HUES64 (cell line): ENCODE data around the gene KCNT1.

Experiments used
- H3K27ac ChIP-seq: 2 replicates; pipeline ENCODE4 v1.7.0; 2013; ENCODE audit warnings: low read depth, low read length, inconsistent platforms
- H3K27me3 ChIP-seq: 2 replicates; pipeline ENCODE4 v1.6.1; 2013; ENCODE audit warnings: mild to moderate bottlenecking, low read length; ENCODE audit not compliant: insufficient read depth
- H3K36me3 ChIP-seq: 2 replicates; pipeline ENCODE4 v1.6.1; 2013; ENCODE audit warnings: mild to moderate bottlenecking, low read length; ENCODE audit not compliant: insufficient read depth
- H3K4me1 ChIP-seq: 2 replicates; pipeline ENCODE4 v1.6.1; 2013; ENCODE audit warnings: mild to moderate bottlenecking, low read length, moderate library complexity; ENCODE audit not compliant: insufficient read depth
- H3K4me3 ChIP-seq: 2 replicates; pipeline ENCODE4 v1.5.1; 2013; ENCODE audit warnings: mild to moderate bottlenecking, low read length, moderate library complexity
- H3K9ac ChIP-seq: 2 replicates; pipeline ENCODE4 v1.6.1; 2013; ENCODE audit warnings: mild to moderate bottlenecking, low read depth, low read length
- H3K9me3 ChIP-seq: 2 replicates; pipeline ENCODE4 v1.6.1; 2013; ENCODE audit warnings: low read depth, low read length; ENCODE audit not compliant: insufficient read depth
- WGBS: fragments of 150-250, 120-280 bp; methylation state at CpG from one replicate; pipeline ENCODE4 v1.1.7; 2013; ENCODE audit warnings: missing lambda C conversion rate; 5-methylcytosine and 5-hydroxymethylcytosine counted together

Gene KCNT1

GRCh38 chr9:135690836-135691570 is 11.0 kb upstream of the KCNT1 start:
- 92% methylated on average over 19 of the region's 19 CpGs for WGBS
- no peak overlapping the region for H3K4me3 ChIP-seq

DNA sequence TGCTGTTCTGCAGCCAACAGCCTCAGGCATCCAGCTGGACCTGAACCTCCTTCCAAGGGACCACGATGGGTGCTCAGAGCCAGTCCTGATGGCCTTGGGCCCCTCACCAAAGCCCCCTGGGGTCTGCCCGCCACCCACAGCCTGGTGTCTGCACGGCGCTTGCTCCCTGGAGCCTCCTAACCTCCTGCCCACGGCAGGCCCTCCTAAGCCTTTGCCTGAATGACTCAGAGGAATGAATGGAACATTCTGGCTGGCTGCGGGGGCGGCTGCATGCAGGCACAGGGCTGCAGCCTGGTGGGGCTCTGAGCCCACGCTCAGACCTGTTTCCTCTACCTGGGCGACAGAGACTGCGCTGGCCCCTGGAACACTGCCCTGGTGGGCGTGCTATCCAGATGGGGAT is 9.6 kb upstream of the KCNT1 start:
- Histone ChIP-seq H3K4me1 (no peaks in the 10 kb centered on the region), H3K27me3 (no peaks in the 10 kb centered on the region), H3K9ac (no peak overlapping the region), H3K27ac (no peak overlapping the region), H3K36me3 (no peaks in the 10 kb centered on the region), H3K4me3 (no peak overlapping the region), H3K9me3 (no peaks in the 10 kb centered on the region)
- 87% methylated on average over 11 of the region's 11 CpGs for WGBS

More at GRCh38 chr9:135690836-135691570, 11.0 kb upstream of the KCNT1 start:
- Histone ChIP-seq H3K27me3 (no peaks in the 10 kb centered on the region), H3K36me3 (no peaks in the 10 kb centered on the region), H3K9me3 (no peaks in the 10 kb centered on the region), H3K9ac (no peak overlapping the region), H3K4me1 (no peaks in the 10 kb centered on the region), H3K27ac (no peak overlapping the region)

DNA sequence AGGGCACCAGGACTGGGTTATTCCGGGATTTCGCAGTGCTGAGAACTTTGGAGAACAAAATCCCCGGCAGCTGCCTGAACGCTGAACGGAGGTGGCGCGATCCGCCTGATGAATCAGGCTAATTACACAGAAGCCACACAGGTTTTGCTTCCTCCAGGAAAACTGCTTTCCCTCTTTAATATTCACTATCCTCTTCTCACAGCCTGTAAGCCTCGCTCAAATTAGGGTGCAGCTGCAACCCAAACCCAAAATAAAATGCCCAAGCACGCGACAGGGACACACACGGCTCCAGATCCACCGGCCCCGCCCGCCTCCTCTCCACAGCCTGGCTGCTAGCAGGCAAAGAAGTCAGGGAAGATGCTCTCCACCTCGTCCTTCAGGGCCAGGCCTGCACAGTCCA is 8.7 kb upstream of the KCNT1 start:
- no peak overlapping the region for H3K4me3 ChIP-seq
- no peaks in the 10 kb centered on the region for H3K27me3 ChIP-seq
- no peaks in the 10 kb centered on the region for H3K4me1 ChIP-seq
- H3K36me3 ChIP-seq = no peaks in the 10 kb centered on the region
- no peak overlapping the region for H3K9ac ChIP-seq
- H3K9me3 ChIP-seq = no peaks in the 10 kb centered on the region
- 93% methylated on average over 16 of the region's 16 CpGs for WGBS
- no peak overlapping the region for H3K27ac ChIP-seq

DNA sequence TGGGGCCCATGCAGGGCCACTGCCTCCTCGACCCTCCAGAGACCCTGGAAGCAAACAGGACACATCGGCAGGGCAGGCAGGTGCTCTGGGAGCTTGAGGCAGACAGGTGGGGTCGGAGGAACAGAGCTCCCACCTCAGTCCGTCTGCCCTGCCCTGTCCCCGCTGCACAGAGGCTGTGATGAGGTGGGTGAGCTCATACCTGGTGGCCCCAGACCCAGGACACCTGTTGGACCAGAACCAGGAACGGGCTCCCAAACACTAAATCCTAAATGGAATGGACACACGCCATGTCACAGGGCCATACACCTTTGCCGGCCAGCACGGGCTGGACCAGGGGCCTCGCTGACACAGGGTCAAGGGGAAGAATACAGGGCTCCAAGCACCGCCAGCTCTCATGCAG is 8.2 kb upstream of the KCNT1 start:
- no peaks in the 10 kb centered on the region for H3K4me1 ChIP-seq
- H3K9me3 ChIP-seq = no peaks in the 10 kb centered on the region
- WGBS = 93% methylated on average over 11 of the region's 11 CpGs
- H3K27ac ChIP-seq = no peak overlapping the region
- no peak overlapping the region for H3K9ac ChIP-seq
- H3K27me3 ChIP-seq = no peaks in the 10 kb centered on the region
- no peaks in the 10 kb centered on the region for H3K36me3 ChIP-seq
- H3K4me3 ChIP-seq = no peak overlapping the region

- H3K9ac ChIP-seq = no peak overlapping the region
- WGBS = 79% methylated on average over 18 of the region's 18 CpGs
- H3K27me3 ChIP-seq = no peaks in the 10 kb centered on the region
- no peak overlapping the region for H3K4me3 ChIP-seq
- no peaks in the 10 kb centered on the region for H3K36me3 ChIP-seq
- no peaks in the 10 kb centered on the region for H3K4me1 ChIP-seq
- no peak overlapping the region for H3K27ac ChIP-seq
- no peaks in the 10 kb centered on the region for H3K9me3 ChIP-seq
Measured at GRCh38 chr9:135694414-135694813, 7.6 kb upstream of the KCNT1 start.

- Histone ChIP-seq H3K4me3 (no peak overlapping the region), H3K27me3 (no peaks in the 10 kb centered on the region), H3K4me1 (no peaks in the 10 kb centered on the region), H3K27ac (no peak overlapping the region), H3K9ac (no peak overlapping the region), H3K9me3 (no peaks in the 10 kb centered on the region), H3K36me3 (no peaks in the 10 kb centered on the region)
- 95% methylated on average over 16 of the region's 16 CpGs for WGBS
Measured at GRCh38 chr9:135695036-135695435, 6.9 kb upstream of the KCNT1 start.

DNA sequence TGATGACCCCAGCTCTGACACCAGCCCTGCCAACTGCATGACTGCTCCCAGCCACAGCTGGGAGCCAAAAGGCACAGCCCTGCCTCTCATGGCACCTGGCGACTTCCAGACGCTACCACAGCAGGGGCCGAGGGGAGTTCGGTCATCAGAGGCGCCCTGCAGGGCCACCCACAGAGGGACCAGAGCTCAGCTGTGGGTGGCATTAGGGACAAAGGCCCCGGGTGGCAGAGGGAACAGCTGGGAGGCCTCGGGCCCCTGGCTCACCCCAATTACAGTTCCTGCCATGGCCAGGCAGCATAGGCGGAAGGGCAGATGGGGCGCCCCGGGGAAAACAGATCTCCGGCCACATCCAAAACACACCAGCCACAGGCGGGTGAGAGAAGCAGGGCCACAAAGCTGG is 6.3 kb upstream of the KCNT1 start:
- Histone ChIP-seq H3K36me3 (no peaks in the 10 kb centered on the region), H3K4me3 (no peak overlapping the region), H3K9me3 (no peaks in the 10 kb centered on the region), H3K9ac (no peak overlapping the region), H3K27ac (no peak overlapping the region), H3K4me1 (no peaks in the 10 kb centered on the region), H3K27me3 (no peaks in the 10 kb centered on the region)
- WGBS = 93% methylated on average over 12 of the region's 12 CpGs

DNA sequence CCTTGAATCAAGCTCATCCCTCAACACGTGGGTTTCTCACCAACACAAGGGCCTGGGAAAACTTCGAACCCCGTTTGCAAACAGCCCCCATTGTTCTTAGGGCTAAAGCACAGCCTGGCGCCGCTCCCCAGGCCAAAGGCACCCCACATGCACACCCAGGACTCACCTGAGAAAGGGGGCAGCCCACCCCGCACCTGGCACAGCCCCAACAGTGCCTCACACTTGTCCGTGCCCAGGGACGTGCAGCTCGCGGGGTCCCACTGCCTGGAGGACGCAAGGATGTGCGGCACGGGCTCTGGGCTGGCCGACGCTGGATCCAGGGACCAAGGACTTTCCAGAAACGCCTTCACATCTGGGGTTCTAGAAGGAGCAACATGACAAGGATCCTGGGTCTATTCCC is 5.5 kb upstream of the KCNT1 start:
- 93% methylated on average over 16 of the region's 16 CpGs for WGBS
- Histone ChIP-seq H3K4me1 (no peaks in the 10 kb centered on the region), H3K27ac (no peak overlapping the region), H3K36me3 (no peaks in the 10 kb centered on the region), H3K4me3 (no peak overlapping the region), H3K9ac (no peak overlapping the region), H3K9me3 (no peaks in the 10 kb centered on the region), H3K27me3 (peaks cover 4% of the 10 kb centered on the region)

- 92% methylated on average over 15 of the region's 15 CpGs for WGBS
- no peaks in the 10 kb centered on the region for H3K36me3 ChIP-seq
- no peak overlapping the region for H3K27ac ChIP-seq
- H3K9ac ChIP-seq = no peak overlapping the region
- H3K4me1 ChIP-seq = no peaks in the 10 kb centered on the region
- no peak overlapping the region for H3K4me3 ChIP-seq
- no peaks in the 10 kb centered on the region for H3K9me3 ChIP-seq
- peaks cover 10% of the 10 kb centered on the region for H3K27me3 ChIP-seq
Measured at GRCh38 chr9:135697226-135697625, 4.8 kb upstream of the KCNT1 start.

GRCh38 chr9:135698236-135698635 is 3.7 kb upstream of the KCNT1 start:
- no peaks in the 10 kb centered on the region for H3K4me1 ChIP-seq
- 90% methylated on average over 21 of the region's 21 CpGs for WGBS

DNA sequence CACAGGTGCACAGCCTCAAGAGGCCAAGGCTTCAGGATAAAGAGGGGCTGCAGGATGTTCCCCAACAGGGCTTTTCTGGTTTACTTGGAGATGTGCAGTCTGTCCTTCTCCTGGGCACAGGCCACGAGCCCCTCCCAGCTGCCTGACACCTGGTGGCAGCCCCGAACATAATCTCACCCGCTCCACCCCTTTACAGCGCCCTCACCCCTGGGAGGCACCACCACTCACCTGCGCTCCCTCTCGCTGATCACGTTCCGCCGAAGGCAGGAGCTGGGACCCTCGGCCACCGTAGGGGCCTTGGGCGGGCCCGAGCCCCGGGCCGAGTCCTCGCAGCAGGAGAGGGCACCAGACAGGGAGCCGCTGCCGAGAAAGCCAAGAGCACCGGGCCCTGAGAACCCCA is 3.2 kb upstream of the KCNT1 start:
- Histone ChIP-seq H3K27me3 (peaks cover 25% of the 10 kb centered on the region), H3K4me3 (no peak overlapping the region), H3K4me1 (no peaks in the 10 kb centered on the region), H3K9me3 (no peaks in the 10 kb centered on the region), H3K27ac (no peak overlapping the region), H3K9ac (no peak overlapping the region), H3K36me3 (no peaks in the 10 kb centered on the region)
- 82% methylated on average over 19 of the region's 19 CpGs for WGBS

More at GRCh38 chr9:135698236-135698635, 3.7 kb upstream of the KCNT1 start:
- H3K9me3 ChIP-seq = no peaks in the 10 kb centered on the region
- H3K36me3 ChIP-seq = no peaks in the 10 kb centered on the region
- H3K27ac ChIP-seq = no peak overlapping the region
- H3K4me3 ChIP-seq = no peak overlapping the region
- no peak overlapping the region for H3K9ac ChIP-seq
- peaks cover 20% of the 10 kb centered on the region for H3K27me3 ChIP-seq

DNA sequence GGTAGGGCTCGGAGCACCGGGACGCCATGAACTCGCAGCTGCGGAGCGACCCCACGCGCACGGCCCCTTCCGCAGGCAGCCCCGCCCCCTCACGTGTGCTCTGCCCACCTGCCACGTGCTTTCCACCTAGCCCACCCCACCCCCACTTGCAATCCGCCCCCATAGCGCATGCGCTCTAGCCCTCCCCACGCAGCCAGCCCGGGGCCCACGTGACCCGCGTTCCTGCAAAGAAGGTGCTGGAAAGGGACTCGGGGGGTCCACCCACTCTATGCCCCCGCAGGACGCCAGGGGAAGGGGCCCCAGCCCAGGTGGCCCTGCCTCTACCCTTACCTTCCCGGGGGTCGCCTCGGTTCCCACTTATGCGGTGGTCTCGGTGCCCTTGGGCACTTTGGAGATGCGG is 2.5 kb upstream of the KCNT1 start, which contains the start of gene SOHLH1:
Gene SOHLH1 (minus strand): TSS at position 42 of the 400 bp plus-strand sequence. CDS start 14 bp downstream, at position 28.
- Histone ChIP-seq H3K4me1 (no peaks in the 10 kb centered on the region), H3K4me3 (no peak within 1 kb of the TSS), H3K27ac (no peak within 1 kb of the TSS), H3K27me3 (peaks cover 26% of the 10 kb centered on the region), H3K9ac (no peak within 1 kb of the TSS), H3K9me3 (no peaks in the 10 kb centered on the region), H3K36me3 (no peaks in the 10 kb centered on the region)
- WGBS = 91% methylated on average over 30 of the region's 30 CpGs
